DMS 273 (cell line): ENCODE measurements around the gene NDRG3.
"Not testable (repeated sequence)": the region's sequence is repeated elsewhere in the genome, so short reads cannot be mapped to it uniquely, and the experiment has no call there.

Source experiments
- DNase-seq: peaks from one replicate; lab custom pipeline; 2025; ENCODE audit not compliant: unreplicated experiment; lab: John Stamatoyannopoulos, UW

Gene NDRG3

GRCh38 chr20:36645998-36646397 lies 99.9 kb downstream of the NDRG3 start, which contains the start of gene SLA2:
SLA2 (minus strand) TSS chr20:36646196; CDS start chr20:36641335, 4,861 bp downstream.
- DNase-seq = no peak

DNA sequence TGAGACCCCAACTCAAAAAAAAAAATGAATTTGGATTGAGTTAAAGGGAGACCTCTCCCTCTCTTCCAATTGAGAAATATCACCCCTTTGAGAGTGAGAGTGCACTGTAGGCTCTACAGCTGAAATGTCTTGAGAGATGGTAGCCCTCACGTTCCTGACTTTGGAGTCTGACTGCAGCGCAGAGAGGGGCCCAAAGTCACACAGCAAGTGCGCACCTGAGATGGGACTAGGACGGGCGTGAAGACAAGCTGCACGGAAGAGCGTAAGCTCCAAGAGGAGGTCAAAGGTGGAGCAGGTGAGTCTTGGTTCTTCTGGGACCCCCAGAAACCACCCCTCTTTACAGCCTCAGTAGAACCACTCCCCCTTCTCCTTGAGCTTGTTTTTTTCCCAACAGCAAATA lies 100.5 kb downstream of the NDRG3 start:
- DNase-seq = no peak

- DNase-seq = no peak
Observed at GRCh38 chr20:36644706-36645095, 101.2 kb downstream of the NDRG3 start.

GRCh38 chr20:36644032-36644705 lies 101.7 kb downstream of the NDRG3 start:
- DNase-seq = no peak

DNA sequence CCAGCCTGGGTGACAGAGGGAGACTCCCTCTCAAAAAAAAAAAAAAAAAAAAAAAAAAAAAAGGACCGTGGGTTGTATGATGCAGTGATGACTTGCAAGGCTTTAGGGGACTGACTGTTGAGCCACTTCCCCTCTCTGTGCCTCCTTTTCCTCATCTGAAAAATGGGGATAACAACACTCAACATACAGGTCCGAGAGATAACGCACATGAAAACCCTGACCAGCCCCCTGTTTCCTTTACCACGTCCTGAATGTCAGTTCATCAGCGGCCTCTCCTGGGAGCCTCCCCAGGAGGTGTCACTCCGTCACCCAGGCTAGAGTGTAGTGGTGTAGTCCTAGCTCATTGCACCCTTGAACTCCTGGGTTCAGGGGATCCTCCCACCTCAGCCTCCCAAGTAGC lies 103.8 kb downstream of the NDRG3 start:
- no peak for DNase-seq

DNA sequence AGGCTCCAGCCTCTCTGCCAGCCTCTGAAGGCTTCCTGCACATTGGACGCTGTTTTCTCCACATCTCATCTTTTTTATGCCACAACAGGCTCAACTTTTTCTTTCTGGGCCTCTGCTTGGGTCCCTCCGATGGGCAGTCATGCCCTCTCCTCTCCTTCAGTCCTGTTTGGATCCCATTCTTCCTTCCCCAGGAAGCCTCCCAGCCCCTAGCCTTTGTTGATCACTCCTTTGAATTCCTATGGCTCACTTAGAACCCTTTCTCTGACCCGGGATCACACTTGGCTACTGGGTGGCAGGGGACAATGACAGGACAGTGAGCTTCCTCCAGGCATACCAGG lies 104.4 kb downstream of the NDRG3 start:
- no peak for DNase-seq

GRCh38 chr20:36638876-36639400 lies 107.0 kb downstream of the NDRG3 start:
- DNase-seq = not testable (repeated sequence)

DNA sequence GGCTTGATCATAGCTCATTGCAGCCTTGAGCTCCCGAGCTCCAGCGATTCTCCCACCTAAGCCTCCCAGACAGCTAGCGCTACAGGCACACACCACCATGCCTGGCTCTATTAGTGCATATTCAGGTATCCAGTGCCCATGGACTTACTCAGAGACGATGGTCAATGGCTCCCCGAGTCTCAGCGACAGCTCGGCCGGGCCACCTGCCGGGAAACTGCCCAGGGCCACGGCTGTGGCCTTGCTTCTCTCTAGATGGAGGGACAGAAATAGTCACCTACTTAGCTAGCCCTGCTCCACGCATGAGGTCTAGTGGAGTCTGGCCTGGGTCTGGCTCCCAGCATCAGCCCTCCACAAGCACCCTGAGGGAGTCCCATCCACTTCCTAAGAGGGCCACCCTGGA lies 111.5 kb downstream of the NDRG3 start:
- no peak for DNase-seq

- DNase-seq = no peak
Observed at GRCh38 chr20:36633285-36633772, 112.6 kb downstream of the NDRG3 start.

DNA sequence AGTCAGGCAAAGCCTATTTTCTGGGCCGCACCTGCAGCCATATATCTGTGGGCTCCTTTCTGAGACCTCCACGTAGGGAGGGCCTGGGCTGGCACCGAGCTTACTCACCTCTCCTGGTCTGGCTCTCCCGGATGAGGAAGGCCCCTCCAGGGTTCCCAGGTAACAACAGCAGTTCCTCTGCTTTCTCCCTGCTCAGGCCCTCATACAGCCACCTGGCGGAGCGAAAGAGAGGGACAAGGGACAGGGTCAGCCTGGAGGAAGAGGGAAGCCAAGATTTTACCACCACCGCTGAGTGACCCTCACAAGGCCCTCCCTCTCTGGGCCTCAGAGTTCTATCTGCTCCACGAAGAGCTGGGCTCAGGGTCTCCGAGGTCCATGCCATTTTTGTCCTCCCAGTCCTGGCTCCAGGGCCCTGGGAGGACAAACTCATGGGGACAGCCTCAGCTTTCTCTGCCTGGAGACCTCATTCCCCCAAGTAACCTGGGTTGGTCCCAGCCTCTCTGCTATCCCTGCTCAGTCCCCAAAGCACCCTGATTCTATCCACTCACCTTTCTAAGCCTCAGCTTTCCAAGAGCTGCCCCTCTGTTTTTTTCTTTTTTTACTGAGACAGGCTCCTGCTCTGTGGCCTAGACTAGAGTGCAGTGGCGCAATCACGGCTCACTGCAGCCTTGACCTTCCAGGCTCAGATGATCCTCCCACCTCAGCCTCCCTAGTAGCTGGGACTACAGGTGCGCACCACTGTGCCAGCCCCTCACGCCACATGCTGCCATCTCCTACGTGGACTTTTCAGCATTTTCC lies 113.2 kb downstream of the NDRG3 start:
- no peak for DNase-seq

- no peak for DNase-seq
Observed at GRCh38 chr20:36632147-36632486, 113.8 kb downstream of the NDRG3 start.

DNA sequence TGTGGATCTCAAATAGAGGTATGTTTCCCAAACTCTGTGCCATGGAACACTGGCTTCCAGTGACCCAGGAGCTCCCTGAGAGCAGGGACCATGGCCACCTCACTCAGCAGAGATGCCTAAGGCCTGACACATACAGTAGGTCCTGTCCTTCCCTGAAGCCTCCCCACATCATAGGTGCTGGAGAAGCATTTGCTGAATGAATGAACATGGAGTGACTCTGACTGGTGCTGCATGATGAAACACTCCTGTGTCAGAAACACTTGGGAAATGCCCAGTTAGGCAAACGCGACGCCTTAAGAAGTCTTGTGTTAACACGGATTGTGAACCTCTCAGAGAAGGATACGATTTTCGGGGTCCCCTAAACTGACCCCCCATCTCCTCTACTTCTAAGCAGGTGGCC lies 114.2 kb downstream of the NDRG3 start:
- DNase-seq = no peak

- no peak for DNase-seq
Observed at GRCh38 chr20:36629719-36630681, 115.9 kb downstream of the NDRG3 start.

- no peak for DNase-seq
Observed at GRCh38 chr20:36628076-36628475, 117.8 kb downstream of the NDRG3 start.

GRCh38 chr20:36624944-36625324 lies 121.0 kb downstream of the NDRG3 start:
- DNase-seq = no peak

DNA sequence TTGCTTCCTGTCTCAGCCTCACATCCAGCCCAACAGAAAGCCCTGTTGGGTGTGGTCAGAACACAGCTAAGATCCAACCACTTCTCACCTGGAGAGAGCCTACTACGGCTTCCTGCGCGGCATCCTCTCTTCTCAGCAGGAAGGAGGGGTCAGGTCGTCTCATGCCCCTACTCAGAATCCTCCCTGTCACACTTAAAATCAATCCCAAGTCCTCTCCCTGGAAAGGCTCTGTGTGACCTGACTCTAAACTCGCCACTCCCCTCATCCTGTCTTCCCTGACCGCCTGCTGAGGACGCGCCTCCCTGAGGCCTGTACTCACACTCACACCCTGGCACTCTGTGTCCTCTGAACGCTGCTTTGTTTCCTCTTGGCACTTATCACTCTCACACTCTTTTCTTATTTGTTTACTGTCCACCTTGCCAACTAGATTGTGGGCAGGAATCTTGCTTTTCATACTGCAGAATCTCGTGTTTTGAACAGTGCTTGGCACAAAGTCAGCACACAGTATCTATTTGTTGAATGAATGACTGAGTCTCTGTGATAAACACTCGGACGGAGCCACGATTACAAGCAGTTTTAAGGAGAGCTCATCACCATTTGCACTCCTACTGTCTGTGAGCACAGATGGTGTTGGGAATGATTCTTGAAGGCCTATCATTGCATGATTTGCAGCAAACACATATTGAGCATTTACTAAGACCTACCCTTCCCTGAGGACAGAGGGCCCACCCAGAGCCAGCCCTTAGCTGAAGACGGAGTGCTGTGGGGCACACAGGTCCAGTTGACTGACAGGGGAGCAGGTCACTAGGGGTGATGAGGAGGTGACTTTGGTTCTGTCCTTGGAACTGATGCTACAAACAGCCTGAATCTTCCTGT lies 121.6 kb downstream of the NDRG3 start:
- no peak for DNase-seq

- DNase-seq = no peak
Observed at GRCh38 chr20:36623444-36623843, 122.4 kb downstream of the NDRG3 start.

DNA sequence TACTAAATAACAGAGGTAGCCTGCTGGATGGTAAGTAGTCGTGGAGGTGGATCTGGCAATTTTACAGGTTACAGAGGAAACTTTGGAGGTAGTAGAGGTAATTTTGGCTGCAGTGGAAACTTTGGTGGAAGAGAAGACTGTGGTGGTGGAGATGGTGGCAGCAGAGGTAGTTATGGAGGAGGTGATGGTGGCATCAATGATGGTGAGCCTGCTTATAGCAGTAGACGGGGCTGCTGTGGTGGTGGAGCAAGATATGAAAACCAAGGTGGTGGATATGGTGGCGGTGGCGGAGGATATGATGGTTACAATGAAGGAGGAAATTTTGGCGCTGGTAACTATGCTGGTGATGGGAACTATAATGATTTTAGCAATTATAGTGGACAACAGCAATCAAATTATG lies 125.0 kb downstream of the NDRG3 start:
- DNase-seq = no peak

- no peak for DNase-seq
Observed at GRCh38 chr20:36614781-36615557, 130.9 kb downstream of the NDRG3 start.
